ENCODE data around the gene TRIO.

GRCh38 chr5:14156290-14156649 lies 13.1 kb downstream of the TRIO start:
- TF ChIP-seq CTCF (conservative IDR thresholded peaks at IDR 0.05 in 1 of 2, IDR thresholded peaks at IDR 0.05 in 1 of 2; ENCODE audit: low read depth in 1 of 2, low read length in 2 of 2) (no peak), EZH2 (IDR thresholded peaks at IDR 0.05; ENCODE audit: low read length, missing control alignments) (no peak)
